Measurements from ENCODE around the gene EYS.

DNA sequence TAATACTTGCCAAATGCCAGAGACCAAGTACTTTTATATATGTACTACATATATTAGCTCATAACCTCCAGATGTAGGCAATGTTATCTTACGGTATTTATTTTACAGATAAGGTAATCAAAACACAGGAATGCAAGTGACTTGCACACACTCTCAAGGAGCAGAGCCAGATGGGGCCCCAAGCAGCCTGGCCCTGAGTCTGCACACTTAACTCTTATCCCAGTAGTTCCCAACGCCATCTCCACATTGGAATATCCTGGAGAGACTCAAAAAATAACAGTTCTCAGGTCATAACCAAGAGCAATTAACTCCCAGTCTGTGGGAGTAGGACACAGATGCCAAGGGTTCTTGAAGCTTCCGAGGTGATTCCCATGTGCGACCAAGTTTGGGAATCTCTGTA, 1672.7 kb downstream of the EYS start:
- TF ChIP-seq, protein P1, sequence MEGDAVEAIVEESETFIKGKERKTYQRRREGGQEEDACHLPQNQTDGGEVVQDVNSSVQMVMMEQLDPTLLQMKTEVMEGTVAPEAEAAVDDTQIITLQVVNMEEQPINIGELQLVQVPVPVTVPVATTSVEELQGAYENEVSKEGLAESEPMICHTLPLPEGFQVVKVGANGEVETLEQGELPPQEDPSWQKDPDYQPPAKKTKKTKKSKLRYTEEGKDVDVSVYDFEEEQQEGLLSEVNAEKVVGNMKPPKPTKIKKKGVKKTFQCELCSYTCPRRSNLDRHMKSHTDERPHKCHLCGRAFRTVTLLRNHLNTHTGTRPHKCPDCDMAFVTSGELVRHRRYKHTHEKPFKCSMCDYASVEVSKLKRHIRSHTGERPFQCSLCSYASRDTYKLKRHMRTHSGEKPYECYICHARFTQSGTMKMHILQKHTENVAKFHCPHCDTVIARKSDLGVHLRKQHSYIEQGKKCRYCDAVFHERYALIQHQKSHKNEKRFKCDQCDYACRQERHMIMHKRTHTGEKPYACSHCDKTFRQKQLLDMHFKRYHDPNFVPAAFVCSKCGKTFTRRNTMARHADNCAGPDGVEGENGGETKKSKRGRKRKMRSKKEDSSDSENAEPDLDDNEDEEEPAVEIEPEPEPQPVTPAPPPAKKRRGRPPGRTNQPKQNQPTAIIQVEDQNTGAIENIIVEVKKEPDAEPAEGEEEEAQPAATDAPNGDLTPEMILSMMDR (conservative IDR thresholded peaks at IDR 0.05), result no peak
- no peak for TF ChIP-seq ZFX (IDR thresholded peaks at IDR 0.05)

All from C4-2B (cell line).